RWPE1 (cell line): ENCODE results near the gene ATP2B2.

ENCODE experiments used
- CTCF ChIA-PET: fragments of 350-600 bp; sonication (Branson Sonifier 250); formaldehyde crosslinking; extraction: SDS; loops from one replicate; lab custom pipeline; 2021; lab: Yijun Ruan, JAX
- POLR2A ChIA-PET: fragments of 400-600 bp; formaldehyde crosslinking; extraction: SDS; loops from one replicate; lab custom pipeline; 2020; ENCODE audit warnings: antibody characterized with exemption; ENCODE audit not compliant: low non-redundant PET; lab: Yijun Ruan, JAX
- DNase-seq: peaks from one replicate; pipeline ENCODE4 v3.0.0; 2012; ENCODE audit warnings: low spot score
- H3K27ac ChIP-seq: fragments of 450-650 bp; 2 replicates; pipeline ENCODE4 v1.5.1; 2017
- CTCF ChIP-seq: fragments of 450-650 bp; conservative IDR thresholded peaks from 2 replicates; pipeline ENCODE4 v1.5.1; 2017; ENCODE audit warnings: low read depth, mild to moderate bottlenecking

Gene ATP2B2

GRCh38 chr3:10449436-10449835 is 56.0 kb downstream of the ATP2B2 start:
- no peak overlapping the region for H3K27ac ChIP-seq
- no peak for DNase-seq
- POLR2A ChIA-PET: no interaction called here
- TF ChIP-seq CTCF: no peak
- CTCF ChIA-PET: no interaction called here

GRCh38 chr3:10448544-10448943 is 56.8 kb downstream of the ATP2B2 start:
- no peak overlapping the region for H3K27ac ChIP-seq
- TF ChIP-seq CTCF: no peak
- ChIA-PET CTCF (no interaction called here), POLR2A (no interaction called here)
- DNase-seq: no peak

GRCh38 chr3:10447527-10448260 is 57.7 kb downstream of the ATP2B2 start:
- no peak overlapping the region for H3K27ac ChIP-seq
- CTCF ChIA-PET: no interaction called here
- DNase-seq: no peak
- POLR2A ChIA-PET: no interaction called here
- no peak for TF ChIP-seq CTCF

- ChIA-PET CTCF (no interaction called here), POLR2A (no interaction called here)
- no peak for TF ChIP-seq CTCF
- no peak overlapping the region for H3K27ac ChIP-seq
- no peak for DNase-seq
Observed at GRCh38 chr3:10447110-10447509, 58.3 kb downstream of the ATP2B2 start.

GRCh38 chr3:10445561-10446175 is 59.7 kb downstream of the ATP2B2 start:
- no peak overlapping the region for H3K27ac ChIP-seq
- no peak for DNase-seq
- ChIA-PET POLR2A (no interaction called here), CTCF (no interaction called here)
- no peak for TF ChIP-seq CTCF

GRCh38 chr3:10444511-10444910 is 60.9 kb downstream of the ATP2B2 start:
- CTCF ChIA-PET: no interaction called here
- no peak for TF ChIP-seq CTCF
- no peak for DNase-seq
- no peak overlapping the region for H3K27ac ChIP-seq
- POLR2A ChIA-PET: no interaction called here
